A673 (cell line): ENCODE data around the gene BNC2.

Experiments used
- CTCF ChIP-seq: fragments of 300-800, 200-600 bp; sonication (generic); conservative IDR thresholded peaks from 2 replicates; pipeline ENCODE4 v1.5.1; 2017; ENCODE audit warnings: low read depth, mild to moderate bottlenecking, antibody characterized with exemption, low read length, moderate library complexity, mixed read lengths
- EZH2 ChIP-seq: fragments of 200-600 bp; sonication (generic); IDR thresholded peaks from 2 replicates; pipeline ENCODE4 v1.6.1; 2017; ENCODE audit warnings: borderline replicate concordance, low read depth, mild to moderate bottlenecking, mixed read lengths, antibody characterized with exemption, low read length; ENCODE audit not compliant: poor library complexity, severe bottlenecking

GRCh38 chr9:16640649-16641048 is 229.8 kb downstream of the BNC2 start:
- TF ChIP-seq EZH2 (no peak), CTCF (no peak)
